Cardiac septum (tissue), 1 donor: ENCODE results near the gene BATF. TPM values are rescaled to one million over a fixed set of nuclear protein-coding genes. Genes with fewer than 3 reads are reported as not detected.

Experiments
- DNase-seq: peaks from one replicate; pipeline ENCODE4 v3.0.0-alpha.2; 2020; ENCODE audit warnings: low spot score
- intact Hi-C: fragments of 100-400 bp; cut with DNase I; formaldehyde crosslinking; loops from one replicate; pipeline ENCODE4 v1.14.0; 2022
- total RNA-seq: library from RNA; stranded (reverse); fragmentation: NEBNext Ultra II Directional; extraction: Animal tissue kit (Norgen Biotek cat#: 25700); gene quantifications from one replicate; pipeline ENCODE4 v1.2.1, GENCODE V29; 2021
- donor health status: DM: no; HTN: no; CAD: no.

BATF gene
- total RNA-seq, 1 donor from 2014 or later, result 0.65 TPM

- DNase-seq, result no peak
Observed at GRCh38 chr14:75579338-75579864, 57.1 kb downstream of the BATF start.

DNA sequence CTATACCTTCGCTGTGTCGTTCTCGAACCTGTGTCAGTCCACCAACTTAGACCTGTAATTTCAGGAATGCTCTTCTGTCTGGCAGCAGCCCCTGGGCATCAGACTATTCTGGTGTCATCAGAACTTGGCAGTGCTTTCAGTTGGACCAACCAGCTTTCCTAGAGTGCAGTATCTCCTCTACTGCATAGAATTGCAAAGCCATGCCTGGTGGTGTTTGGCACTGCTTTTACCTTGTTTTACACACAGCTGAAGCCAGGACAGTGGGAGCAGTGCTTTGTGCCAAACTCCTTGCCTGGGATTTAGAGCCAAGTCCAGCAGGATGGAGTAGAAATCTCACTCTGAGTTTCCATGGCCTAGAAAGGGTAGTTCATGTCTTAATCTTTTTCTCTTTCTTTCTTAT is 57.6 kb downstream of the BATF start:
- no peak for DNase-seq
- intact Hi-C loops, result no loop called here

More at GRCh38 chr14:75579338-75579864, 57.1 kb downstream of the BATF start:
- intact Hi-C loops, result no loop called here

GRCh38 chr14:75587388-75587787 is 65.1 kb downstream of the BATF start:
- intact Hi-C loops, result no loop called here
- no peak for DNase-seq

DNA sequence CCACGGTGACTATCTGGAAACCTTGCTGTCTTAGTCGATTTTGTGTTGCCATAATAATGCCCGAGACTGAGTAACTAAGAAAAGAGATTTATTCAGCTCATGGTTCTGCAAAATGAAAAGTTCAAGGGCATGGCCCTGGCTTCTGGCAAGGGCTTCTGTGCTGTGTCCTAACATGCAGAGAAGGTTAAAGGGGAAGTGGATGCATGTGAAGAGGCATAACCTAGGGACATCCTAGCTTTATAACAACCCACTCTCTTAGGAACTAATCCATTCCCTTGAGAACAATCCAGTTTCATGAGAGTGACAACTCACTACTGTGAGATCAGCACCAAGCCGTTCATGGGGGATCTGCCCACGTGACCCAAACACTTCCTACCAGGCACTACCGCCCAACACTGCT is 67.7 kb downstream of the BATF start:
- intact Hi-C loops, result no loop called here
- DNase-seq, result no peak

GRCh38 chr14:75591331-75591946 is 69.2 kb downstream of the BATF start:
- intact Hi-C loops, result no loop called here
- DNase-seq, result no peak

DNA sequence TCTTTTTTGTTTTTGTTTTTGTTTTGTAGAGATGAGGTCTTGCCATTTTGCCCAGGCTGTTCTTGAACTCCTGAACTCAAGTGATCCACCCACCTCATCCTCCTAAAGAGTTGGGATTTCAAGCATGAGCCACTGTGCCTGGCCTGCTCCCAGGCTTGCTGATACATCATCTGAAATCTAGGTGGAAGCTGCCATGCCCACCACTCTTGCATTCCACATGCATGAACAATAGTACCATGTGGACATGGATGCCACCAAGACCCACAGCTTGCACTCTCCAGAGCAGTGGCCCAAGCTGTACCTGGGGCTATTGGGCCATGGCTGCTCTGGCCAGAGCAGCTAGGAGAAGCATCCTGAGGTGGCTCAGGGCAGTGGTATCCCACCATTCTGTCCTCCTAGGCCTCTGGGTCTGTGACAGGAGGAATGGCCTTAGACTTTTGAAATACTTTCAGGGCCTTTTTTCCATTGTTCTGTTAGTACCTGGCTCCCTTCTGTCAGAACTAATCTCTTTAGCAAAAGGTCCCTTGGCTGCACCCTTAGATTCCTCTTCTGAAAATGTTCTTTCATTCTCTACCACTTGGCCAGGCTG is 69.8 kb downstream of the BATF start:
- DNase-seq, result no peak
- intact Hi-C loops, result no loop called here

DNA sequence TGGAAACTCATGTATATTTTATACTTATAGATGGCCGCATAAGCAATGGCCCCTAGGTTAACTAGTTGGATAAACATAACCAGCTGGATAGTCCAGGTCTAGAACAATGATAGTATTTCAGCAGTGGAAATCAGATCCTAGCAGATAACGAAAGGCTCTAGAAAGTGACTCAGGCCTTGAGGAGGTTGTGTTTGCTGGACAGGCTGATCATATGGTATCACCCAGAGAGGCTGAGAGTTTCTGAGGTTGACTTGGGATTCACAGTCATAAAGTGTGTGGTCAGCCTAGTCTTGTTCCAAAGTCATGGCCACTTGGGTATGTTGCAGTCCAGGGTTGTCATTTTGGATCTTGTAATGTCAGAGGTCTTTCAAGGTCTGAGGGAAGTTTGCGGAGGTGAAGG is 73.0 kb downstream of the BATF start:
- intact Hi-C loops, result no loop called here

More for the DNA sequence above, 73.0 kb downstream of the BATF start:
- no peak for DNase-seq

Other genes starting within 250 kb of the BATF start
- gene FOS, start 243.6 kb upstream of the BATF start, total RNA-seq, result 25.8 TPM
- gene JDP2, start 94.4 kb upstream of the BATF start, total RNA-seq, result 13.4 TPM
- gene FLVCR2, start 56.2 kb downstream of the BATF start, total RNA-seq, result 1.3 TPM
- gene ERG28, start 138.4 kb downstream of the BATF start, total RNA-seq, result 7.5 TPM
- gene TTLL5, start 138.8 kb downstream of the BATF start, total RNA-seq, result 17.5 TPM